LNCAP (cell line): ENCODE results near the gene PCDHGB3.

Experiments
- TF ChIP-seq, protein P1 (sequence below): fragments of 450-650 bp; IDR thresholded peaks from 2 replicates; pipeline ENCODE4 v1.5.1; 2017; ENCODE audit warnings: mild to moderate bottlenecking

The PCDHGB3 gene

GRCh38 chr5:141420855-141421488, 50.9 kb downstream of the PCDHGB3 start, which contains the start of gene PCDHGA11:
Gene PCDHGA11, plus strand, starts transcription at chr5:141421051. Its CDS starts 177 bp downstream, at chr5:141421228.
- TF ChIP-seq, protein P1, sequence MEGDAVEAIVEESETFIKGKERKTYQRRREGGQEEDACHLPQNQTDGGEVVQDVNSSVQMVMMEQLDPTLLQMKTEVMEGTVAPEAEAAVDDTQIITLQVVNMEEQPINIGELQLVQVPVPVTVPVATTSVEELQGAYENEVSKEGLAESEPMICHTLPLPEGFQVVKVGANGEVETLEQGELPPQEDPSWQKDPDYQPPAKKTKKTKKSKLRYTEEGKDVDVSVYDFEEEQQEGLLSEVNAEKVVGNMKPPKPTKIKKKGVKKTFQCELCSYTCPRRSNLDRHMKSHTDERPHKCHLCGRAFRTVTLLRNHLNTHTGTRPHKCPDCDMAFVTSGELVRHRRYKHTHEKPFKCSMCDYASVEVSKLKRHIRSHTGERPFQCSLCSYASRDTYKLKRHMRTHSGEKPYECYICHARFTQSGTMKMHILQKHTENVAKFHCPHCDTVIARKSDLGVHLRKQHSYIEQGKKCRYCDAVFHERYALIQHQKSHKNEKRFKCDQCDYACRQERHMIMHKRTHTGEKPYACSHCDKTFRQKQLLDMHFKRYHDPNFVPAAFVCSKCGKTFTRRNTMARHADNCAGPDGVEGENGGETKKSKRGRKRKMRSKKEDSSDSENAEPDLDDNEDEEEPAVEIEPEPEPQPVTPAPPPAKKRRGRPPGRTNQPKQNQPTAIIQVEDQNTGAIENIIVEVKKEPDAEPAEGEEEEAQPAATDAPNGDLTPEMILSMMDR = peak; percentile 44

DNA sequence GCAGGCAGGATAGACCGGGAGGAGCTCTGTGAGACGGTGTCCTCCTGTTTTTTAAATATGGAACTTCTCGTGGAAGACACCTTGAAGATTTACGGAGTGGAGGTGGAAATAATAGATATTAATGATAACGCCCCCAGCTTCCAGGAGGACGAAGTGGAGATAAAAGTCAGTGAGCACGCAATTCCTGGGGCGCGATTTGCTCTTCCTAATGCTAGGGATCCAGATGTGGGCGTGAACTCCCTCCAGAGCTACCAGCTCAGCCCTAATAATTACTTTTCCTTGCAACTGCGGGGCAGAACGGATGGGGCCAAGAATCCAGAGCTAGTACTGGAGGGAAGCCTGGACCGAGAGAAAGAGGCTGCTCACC, 51.4 kb downstream of the PCDHGB3 start:
- TF ChIP-seq, protein P1 = no peak
